AG08396 (cell line): ENCODE data around the gene KPNA6.
A peak's percentile ranks its signal among the peaks of the same experiment; 100 is the strongest.
"Not testable (repeated sequence)": the region's sequence is repeated elsewhere in the genome, so short reads cannot be mapped to it uniquely, and the experiment has no call there.

Experiments
- DNase-seq: peaks from one replicate; pipeline ENCODE4 v3.0.0; 2012; ENCODE audit warnings: low spot score, mixed read lengths

The KPNA6 gene

DNA sequence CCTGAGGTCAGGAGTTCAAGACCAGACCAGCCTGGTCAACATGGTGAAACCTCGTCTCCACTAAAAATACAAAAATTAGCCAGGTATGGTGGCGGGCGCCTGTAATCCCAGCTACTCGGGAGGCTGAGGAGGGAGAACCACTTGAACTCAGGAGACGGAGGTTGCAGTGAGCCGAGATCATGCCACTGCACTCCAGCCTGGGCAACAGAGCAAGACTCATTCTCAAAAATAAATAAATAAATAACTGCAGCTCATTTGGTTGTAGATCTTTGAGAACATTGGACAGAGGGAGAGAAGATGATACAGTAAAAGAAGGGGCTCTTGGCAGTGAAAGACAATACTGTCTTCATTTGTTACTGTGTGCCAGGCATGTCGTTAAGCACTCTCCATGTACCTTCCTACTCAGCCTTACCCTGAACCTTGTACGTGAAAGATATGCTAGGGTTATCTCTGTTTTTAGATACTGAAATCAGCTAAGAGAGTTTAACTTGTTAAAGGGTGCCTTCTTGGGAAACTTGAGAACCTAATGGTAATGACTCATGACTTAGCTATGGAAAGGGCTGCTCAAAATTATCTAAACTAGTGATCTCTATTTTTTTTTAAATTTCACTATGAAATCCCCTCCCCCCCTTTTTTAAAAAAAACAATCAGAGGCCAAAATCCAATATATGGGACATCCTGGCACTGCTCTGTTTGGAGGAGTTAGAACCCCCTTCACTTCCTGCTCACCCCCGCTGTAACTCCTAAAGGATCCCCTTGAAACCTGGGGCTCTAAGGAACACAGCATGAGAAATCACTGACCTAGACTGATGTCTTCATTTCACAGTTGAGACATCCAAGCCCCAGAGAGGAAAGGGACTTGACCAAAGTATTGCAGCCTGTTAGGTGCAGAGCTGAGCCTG is 6.8 kb upstream of the KPNA6 start:
- peak; percentile 59 for DNase-seq

DNA sequence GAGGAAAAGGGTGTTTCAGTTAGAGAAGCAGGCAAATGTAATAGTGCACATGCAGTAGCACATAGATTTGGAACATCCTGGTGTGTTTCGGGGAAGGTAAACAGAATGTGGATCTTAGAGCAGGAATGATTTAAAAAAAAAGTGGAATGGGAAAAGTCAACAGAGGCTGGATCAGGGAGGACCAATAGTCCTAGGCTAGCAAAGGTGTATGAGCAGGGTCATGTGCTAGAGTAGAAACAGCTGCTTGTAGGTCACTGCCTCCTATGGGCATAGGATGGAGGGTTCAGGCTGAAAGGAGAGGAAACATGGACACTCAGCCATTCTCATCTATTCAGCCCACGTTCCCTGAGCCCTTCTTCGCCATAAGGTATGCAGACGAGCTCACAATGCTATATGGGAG is 3.7 kb upstream of the KPNA6 start:
- no peak for DNase-seq

GRCh38 chr1:32105338-32105737 is 2.5 kb upstream of the KPNA6 start:
- DNase-seq: no peak

DNA sequence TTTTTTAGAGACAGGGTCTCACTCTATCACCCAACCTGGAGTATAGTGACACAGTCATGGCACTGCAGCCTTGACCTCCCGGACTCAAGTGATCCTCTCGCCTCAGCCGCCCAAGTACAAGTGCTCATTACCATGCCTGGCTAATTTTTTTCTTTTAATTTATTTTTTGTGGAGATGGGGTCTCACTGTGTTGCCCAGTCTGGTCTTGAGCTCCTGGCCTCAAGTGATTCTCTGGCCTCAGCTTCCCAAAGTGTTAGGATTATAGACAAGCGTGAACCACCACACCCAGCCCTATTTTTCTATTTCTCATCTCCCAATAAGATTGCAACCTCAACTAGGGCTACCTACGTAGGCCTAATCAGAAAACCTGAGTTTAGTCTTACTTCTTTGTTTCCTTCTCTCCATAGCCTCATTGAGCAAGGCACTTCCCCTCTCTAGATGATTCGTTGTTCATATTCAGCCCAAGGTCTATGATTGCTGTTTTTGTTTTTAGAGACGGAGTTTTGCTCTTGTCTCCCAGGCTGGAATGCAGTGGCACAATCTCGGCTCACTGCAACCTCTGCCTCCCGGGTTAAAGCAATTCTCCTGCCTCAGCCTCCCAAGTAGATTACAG is 1.1 kb upstream of the KPNA6 start:
- no peak for DNase-seq

DNA sequence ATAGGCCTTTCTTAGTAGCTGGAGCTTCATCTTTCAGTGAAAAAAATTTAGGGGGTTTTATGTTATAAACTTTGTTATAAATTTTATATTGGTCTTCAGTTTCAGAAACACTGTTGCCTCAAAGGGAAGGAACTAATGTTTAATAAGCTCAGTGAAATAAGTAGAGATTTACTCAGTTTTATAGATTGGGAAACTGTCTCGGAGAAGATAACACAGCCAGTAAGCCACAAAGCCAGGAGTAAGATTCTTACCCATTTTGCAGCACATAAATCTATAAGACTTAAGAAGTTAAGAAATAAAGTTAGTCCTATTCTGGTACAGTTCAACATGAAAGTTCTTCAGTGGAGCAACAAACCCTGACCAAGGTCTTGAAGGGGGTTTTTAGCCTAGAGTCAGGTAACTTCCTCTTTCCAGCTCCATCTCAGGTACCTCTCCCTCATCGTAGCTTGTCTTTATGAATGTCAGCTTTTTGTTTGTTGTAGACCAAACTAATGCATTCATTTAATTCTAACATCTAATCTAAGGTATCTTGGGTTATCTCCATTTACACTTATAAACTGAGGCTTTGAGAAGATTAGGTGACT is 3.3 kb downstream of the KPNA6 start:
- no peak for DNase-seq

GRCh38 chr1:32111789-32112188 is 3.9 kb downstream of the KPNA6 start:
- peak; percentile 14 for DNase-seq

- no peak for DNase-seq
Observed at GRCh38 chr1:32112806-32113375, 5.0 kb downstream of the KPNA6 start.

GRCh38 chr1:32113436-32113835 is 5.6 kb downstream of the KPNA6 start:
- DNase-seq: not testable (repeated sequence)

DNA sequence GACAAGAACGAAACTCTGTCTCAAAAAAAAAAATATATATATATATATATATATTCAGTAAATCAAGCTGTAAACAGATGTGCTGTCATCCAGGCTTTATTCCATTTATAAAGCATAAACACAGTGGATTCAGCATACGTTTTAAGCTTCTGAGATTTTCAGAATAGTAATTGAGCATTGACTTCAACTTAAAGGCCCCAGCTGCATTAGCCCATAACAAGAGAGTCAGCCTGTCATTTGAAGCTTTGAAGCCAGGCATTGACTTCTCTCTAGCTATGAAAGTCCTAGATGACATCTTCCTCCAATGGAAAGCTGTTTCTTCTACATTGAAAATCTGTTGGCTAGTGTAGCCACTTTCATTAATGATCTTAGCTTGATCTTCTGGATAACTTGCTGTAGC is 6.6 kb downstream of the KPNA6 start:
- DNase-seq: no peak

- DNase-seq: no peak
Observed at GRCh38 chr1:32115496-32115895, 7.6 kb downstream of the KPNA6 start.

- DNase-seq: no peak
Observed at GRCh38 chr1:32116531-32116930, 8.7 kb downstream of the KPNA6 start.

- DNase-seq: no peak
Observed at GRCh38 chr1:32122151-32122550, 14.3 kb downstream of the KPNA6 start.

- not testable (repeated sequence) for DNase-seq
Observed at GRCh38 chr1:32123361-32123760, 15.5 kb downstream of the KPNA6 start.

- DNase-seq: no peak
Observed at GRCh38 chr1:32125313-32125712, 17.5 kb downstream of the KPNA6 start.

- DNase-seq: no peak
Observed at GRCh38 chr1:32126770-32127169, 18.9 kb downstream of the KPNA6 start.

- no peak for DNase-seq
Observed at GRCh38 chr1:32127409-32128198, 19.7 kb downstream of the KPNA6 start.

- DNase-seq: no peak
Observed at GRCh38 chr1:32128479-32128878, 20.6 kb downstream of the KPNA6 start.

GRCh38 chr1:32128964-32129363 is 21.1 kb downstream of the KPNA6 start:
- DNase-seq: no peak

DNA sequence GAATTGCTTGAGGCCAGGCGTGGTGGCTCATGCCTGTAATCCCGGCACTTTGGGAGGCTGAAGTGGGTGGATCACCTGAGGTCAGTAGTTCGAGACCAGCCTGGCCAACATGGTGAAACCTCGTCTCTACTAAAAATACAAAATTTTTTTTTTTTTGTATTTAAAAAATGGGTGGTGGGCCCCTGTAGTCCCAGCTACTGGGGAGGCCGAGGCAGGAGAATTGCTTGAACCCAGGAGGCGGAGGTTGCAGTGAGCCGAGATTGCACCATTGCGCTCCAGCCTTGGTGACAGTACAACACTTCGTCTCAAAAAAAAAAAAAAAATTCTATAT is 26.1 kb downstream of the KPNA6 start:
- not testable (repeated sequence) for DNase-seq

GRCh38 chr1:32137111-32137510 is 29.3 kb downstream of the KPNA6 start:
- DNase-seq: no peak

DNA sequence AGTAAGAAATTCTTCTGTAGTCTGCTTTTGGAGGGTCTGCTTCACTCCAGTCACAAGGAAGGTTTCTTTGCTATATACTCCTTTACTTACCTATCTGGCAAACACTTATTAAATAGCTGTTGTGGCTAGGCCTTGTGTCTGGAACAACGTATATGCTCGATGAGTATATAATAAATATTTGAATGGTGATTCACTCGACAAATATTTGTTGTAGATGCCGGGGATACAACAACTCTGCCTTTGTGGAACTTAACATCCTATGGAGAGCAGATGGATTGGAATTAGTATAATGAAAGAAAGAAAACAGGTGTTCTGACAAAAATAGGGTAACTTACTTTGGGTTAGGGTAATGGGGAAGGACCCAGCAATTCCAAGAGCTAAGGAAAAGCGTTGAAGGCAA is 31.1 kb downstream of the KPNA6 start:
- no peak for DNase-seq
